Stimulated activated CD8-positive, alpha-beta memory T cell treated with anti-CD3 and anti-CD28 coated beads, Interleukin-7, amount 100 ng/mL, for 4 hours (primary cell): Measurements from ENCODE around the gene AMOT.
"Not testable (repeated sequence)": the region's sequence is repeated elsewhere in the genome, so short reads cannot be mapped to it uniquely, and the experiment has no call there.

Source experiments
- DNase-seq, 2 donors: peaks; one replicate each; pipeline ENCODE4 v3.0.0-alpha.2; 2020; ENCODE audit warnings: low read depth in 2 of 2

AMOT gene, protein sequence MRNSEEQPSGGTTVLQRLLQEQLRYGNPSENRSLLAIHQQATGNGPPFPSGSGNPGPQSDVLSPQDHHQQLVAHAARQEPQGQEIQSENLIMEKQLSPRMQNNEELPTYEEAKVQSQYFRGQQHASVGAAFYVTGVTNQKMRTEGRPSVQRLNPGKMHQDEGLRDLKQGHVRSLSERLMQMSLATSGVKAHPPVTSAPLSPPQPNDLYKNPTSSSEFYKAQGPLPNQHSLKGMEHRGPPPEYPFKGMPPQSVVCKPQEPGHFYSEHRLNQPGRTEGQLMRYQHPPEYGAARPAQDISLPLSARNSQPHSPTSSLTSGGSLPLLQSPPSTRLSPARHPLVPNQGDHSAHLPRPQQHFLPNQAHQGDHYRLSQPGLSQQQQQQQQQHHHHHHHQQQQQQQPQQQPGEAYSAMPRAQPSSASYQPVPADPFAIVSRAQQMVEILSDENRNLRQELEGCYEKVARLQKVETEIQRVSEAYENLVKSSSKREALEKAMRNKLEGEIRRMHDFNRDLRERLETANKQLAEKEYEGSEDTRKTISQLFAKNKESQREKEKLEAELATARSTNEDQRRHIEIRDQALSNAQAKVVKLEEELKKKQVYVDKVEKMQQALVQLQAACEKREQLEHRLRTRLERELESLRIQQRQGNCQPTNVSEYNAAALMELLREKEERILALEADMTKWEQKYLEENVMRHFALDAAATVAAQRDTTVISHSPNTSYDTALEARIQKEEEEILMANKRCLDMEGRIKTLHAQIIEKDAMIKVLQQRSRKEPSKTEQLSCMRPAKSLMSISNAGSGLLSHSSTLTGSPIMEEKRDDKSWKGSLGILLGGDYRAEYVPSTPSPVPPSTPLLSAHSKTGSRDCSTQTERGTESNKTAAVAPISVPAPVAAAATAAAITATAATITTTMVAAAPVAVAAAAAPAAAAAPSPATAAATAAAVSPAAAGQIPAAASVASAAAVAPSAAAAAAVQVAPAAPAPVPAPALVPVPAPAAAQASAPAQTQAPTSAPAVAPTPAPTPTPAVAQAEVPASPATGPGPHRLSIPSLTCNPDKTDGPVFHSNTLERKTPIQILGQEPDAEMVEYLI

DNA sequence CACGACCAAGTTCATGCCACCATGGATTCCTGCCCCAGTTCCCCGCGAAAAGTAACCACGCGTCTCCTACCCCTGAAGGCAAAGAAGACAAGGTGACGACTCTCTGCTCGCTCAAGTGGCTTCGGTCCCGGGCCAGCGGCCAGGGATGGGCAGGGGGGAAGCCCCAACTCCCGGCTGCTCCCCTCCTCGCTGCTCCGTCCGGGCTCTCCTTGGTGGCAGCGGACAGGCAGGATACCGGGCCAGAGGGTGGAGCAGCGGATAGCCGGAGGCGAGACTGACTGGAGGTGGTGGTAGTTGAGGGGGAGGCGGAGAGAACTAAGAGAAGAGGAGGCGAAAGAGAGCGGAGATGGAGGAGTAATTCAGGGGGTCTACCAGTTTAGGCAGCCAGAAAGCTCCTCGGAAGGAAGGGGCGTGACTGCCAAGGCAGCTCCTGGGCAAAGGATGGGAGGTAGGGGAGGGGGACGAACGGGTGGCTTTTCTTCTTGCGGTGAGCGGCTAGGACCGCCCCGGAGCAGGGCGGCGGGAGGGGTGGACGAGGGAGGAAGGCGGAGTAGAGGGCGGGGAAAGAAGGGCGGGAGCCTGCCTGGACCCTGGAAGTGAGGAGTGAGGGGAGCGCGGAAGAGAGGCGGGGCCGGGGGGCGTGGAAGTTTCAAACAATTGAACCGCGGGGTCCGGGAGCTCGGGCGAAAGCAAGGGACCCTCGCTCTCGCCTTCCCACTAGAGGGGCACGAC is at the start of gene AMOT:
Gene AMOT, minus strand, starts transcription at position 450 of the 732 bp plus-strand sequence. CDS start 17,705 bp downstream, outside the sequence.
- peak; percentile 17 to 54 for DNase-seq

DNA sequence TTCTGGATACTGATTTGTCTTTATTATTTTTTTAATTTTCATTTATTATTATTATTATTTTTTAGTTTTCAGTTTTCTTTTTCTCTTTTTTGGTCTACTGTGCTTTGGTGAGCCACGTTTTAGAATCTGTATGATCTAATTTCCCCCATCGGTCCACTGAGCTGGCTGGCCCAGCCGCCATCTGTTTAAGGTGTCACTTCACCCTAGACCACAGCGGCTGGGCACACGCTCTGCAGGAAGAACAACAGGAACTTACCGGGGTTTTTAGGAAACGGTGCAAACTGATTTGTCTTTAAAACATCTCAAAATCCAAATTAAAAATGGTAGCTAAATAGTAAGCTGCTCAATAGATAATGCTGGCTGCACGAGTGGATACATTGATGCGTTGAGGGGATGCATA is 48.8 kb upstream of the AMOT start:
- DNase-seq: no peak

DNA sequence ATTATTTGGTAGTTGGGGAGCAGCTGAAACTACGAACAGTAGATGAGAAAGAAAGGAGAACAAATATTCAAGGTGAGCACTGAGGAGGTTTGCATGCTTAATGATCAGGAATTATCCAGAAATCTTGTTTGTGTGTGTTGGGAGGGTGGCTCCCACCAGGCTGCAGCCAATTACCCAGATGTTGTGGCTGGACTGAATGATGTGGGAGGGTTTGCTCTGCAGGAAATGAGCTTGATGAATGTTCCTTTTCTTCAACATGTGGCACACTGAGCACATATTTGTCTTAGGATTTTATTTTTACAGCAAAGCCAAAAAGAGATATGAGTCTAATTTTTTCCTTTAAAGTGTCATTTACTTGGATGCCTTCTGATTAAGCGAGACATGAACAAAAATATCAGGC is 48.3 kb upstream of the AMOT start:
- no peak for DNase-seq

DNA sequence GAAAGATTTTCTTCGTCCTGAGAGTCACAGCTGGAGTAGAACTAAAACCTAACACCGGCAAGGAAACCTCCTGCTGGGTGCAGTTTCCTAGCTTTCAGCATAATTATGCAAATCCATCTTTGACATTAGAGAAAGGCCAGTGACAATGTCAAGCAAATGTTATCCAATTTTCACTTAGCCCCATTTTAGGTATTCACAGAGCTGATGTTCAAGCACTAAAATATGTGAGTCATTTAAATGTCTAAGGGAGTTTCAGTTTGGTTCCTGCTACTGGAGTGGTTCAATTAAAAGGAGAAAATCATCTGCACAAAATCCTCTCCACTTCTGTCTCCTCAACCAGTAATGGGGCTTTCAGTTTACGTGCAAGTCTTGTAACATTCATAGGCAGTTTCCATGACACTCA is 37.1 kb upstream of the AMOT start:
- no peak for DNase-seq

DNA sequence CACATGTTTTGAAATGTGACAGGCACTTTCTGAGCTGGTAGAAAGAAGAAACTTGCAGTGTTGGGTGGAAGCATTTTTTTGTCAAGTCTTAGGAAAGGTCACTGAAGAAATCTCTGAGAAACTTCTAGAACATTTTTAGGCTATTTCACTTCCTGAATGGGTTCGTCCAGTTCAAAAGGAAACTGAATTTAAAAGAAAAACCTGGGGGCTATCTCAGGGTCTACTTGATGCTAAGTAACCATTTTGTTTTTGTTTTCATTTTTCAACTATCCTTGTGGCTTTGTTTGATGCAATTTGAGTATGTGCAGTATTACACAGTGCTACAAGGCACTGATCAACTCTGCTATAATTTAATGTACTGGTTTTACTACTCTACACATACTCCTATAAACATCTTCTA is 34.0 kb upstream of the AMOT start:
- no peak for DNase-seq

DNA sequence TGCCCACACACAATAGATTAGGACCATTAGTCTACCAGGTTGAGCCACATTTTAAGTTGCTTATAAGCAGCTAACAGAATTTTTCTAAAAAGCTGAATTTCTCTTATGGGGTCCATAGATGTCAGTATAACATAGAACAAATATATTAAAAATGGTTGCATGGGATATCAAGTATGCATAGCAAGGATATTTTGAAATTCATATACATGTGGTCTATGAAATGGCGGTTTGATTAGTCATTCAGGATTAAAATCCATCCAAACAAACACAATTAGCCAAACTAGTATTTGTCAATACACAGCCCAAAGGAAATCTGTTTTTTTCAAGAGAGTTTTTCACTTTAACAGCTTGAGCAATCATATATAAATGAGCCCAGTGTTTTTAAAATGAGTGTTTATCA is 33.5 kb upstream of the AMOT start:
- no peak for DNase-seq

DNA sequence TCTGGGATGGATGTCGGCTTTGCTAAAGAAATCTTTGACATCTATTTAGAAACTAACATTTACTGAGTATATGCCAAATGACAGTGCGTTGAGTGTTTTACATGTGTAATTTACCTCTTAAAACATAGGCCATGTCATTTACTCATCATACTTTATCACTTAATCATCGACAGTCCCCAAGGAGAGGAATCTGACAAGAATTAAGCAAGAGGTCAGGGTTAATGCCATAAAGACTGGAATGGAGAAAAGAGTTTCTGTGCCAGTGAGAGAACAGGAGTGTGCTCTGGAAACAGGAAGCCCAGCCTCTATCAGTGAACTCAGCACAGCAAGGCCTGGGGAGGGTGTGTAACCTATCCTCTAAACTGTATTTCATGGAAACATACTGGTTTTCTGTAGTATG is 28.0 kb upstream of the AMOT start:
- DNase-seq: no peak

DNA sequence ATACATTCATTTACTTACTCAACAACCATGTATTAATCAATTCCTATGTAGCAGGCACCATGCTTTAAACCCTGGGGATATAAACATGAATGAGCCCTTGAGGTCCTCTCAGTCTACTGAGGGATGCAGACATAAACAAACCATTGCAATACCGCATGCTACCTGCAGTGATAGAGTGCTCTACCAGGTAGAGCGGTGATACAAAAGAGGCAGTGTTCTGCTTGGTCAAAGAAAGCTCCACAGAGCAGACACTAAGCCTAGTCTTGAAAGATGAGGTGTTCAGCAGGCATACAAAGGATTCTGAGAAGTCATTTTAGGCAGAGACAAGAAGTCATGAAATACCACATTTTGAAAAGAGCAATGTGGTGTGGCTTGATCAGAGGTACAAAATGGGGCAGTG is 26.9 kb upstream of the AMOT start:
- DNase-seq: no peak

DNA sequence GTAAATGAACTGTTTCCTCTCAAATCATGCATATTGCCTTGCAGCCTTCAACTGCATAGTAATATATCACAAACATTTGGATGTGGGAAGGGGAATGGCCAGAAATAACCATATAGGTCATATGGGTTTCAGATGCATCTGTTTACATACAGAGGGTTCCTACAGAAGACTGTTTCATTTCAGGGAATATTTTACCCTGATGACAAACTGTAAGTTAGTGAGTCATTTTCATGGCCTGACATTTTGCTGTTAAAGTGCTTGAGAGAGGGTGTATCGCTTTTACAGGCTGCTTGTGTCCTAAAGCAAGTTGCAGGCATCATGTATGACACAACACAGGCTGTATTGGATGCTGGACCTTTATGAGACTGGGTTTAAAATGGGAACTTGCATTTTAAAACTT is 25.5 kb upstream of the AMOT start:
- DNase-seq: no peak

DNA sequence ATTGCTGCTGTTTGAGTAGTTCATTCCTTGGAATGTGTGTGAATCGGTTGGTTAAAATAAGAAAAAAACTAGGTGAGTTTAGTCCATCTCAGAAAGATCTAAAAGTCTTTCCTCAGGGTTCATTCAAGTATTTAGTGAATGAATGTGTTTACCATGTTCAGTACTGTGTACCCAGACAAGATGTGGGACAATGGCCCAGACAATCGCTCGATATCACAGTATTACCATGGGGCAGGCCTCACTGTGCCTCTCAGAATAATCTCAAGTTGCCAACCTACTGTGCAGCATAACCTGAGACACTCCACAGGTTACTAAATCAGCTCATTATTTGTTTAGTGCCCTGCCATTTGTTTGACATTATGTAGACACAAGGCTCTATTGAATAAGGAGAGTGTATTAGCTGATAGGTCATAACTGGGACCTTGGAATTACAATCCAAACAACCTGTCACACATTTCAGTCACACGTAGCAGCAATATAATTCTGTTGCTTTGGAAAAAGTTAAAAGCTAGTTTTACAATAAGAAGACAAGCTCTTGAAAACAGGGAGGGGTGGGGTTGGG is 24.9 kb upstream of the AMOT start:
- DNase-seq: no peak

DNA sequence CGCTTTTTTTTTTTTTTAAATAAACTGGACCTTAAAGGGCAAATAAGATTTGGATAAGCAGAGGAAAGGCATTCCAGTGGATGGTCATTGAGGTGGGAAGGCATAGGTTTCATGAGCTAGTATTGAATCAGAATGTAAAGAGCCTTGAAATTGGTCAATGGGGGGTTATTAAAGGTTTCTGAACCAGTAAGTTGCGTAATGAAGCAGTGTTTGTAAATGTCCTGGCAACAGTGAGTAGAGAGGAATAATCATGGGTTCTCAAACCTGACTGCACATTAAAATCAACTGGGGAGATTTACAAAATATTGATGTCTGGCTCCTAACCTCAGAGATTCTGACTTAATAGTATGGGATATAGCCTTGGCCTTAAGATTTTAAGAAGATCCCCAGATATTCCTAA is 23.2 kb upstream of the AMOT start:
- no peak for DNase-seq

DNA sequence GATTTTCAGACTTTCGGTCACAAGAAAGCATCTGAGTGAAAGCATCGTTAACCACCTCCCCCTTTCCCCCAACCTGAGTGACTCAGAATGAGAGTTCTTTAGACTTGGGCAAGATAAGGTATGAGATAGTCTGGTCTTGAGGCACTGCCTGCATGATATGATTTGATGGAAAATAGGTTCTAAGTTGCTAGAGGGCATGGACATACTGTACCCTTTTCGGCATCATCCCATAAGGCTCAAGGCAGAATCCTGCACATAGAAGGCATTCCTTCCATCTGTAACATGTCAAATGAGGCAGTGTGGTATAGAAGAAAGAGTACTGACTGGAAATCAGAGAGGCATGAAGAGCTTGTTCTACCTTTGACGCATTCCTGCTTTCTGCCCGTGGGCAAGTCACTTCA is 16.8 kb upstream of the AMOT start:
- DNase-seq: no peak

DNA sequence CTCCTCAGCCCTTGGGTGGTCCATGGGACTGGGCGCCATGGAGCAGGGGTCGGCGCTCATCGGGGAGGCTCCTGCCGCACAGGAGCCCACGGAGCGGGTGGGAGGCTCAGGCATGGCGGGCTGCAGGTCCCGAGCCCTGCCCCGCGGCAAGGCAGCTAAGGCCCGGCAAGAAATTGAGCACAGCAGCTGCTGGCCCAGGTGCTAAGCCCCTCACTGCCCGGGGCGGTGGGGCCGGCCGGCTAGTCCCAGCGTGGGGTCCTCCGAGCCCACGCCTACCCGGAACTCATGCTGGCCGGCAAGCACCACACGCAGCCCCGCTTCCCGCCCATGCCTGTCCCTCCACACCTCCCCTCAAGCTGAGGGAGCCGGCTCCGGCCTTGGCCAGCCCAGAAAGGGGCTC is 14.3 kb upstream of the AMOT start:
- not testable (repeated sequence) for DNase-seq

DNA sequence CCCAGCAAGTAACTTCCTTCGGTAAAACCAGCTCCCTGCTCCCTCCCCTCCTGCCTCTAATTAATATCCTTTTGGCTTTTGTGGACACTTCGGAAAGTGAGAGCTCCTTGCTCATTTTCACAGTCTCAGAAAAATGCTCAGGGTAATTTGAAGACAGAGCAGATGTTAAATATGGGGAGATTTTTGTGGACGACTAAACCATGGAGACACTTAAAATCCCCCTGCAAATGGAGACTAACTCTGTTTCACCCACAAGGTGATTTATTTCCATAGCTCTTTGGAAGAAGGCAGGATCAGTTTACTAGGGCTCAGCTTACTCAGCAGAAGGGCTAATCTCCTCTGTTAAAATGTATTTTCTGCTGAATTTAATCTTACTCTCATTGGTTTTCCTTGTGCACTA is 12.2 kb upstream of the AMOT start:
- no peak for DNase-seq

DNA sequence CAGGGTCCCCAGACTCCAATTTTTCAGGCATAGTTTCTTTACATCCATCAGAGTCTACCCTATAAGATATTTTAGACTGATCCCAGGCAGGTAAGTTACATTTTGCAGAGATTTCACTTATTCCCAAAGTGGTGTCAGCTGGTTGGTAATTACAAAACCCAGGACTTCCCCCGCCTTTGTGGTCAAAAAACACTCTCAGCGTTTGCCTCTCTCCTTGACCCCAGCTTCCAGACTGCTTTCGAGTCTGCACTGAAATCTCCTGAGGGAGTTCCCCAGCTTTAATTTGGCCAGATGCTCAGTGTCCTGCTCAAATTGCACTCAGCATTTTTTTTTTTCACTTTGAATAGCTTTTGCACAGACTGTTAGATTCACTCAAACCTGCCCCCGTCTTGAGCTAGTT is 11.2 kb upstream of the AMOT start:
- no peak for DNase-seq

DNA sequence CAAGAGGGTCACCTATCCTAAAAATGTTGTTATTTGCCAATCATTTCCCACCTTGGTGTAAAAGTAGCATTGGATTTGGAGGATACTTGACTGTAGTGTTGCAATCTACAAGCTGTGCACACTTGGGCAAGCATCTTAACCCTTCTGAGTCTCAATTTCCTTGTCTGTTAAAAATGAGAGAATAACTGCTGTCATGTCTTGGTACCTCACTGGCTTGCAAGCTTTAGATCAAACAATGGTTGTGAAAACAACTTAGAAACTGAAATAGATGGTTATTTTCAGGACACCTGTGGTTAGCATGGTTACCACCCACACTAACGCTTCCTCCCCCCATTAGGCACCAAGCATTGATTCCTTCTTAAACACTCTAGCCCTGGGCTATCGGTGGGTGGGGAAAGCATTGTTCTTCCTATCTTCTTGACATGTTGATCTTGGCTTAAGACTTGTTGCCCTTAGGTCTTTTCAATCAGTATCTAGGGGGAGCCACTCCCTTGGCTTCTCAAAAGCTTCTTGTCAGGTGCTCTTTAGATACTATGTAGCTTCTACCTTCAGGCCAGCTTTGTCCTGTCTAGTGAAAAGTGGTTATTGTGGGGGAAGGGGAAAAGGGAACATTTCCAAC is 10.6 kb upstream of the AMOT start:
- DNase-seq: no peak

DNA sequence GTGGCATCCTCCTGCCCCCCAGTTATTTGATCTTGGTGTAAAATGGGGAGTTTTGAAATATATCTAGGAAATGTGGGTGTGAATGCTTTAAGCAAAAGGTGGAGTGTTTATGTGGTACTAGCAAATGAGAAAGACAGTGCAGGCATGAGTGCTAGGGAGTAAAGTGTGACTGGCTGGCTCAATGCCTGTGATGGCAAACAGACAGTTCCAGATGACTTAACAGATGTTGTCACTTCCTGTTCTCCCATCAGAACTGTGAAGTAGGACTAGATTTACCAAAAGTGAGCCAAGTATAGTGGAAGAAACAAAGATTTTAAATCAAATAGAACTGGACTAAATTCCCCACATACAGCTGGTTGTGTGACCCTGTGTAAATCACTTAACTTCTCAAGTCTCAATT is 8.4 kb upstream of the AMOT start:
- no peak for DNase-seq

DNA sequence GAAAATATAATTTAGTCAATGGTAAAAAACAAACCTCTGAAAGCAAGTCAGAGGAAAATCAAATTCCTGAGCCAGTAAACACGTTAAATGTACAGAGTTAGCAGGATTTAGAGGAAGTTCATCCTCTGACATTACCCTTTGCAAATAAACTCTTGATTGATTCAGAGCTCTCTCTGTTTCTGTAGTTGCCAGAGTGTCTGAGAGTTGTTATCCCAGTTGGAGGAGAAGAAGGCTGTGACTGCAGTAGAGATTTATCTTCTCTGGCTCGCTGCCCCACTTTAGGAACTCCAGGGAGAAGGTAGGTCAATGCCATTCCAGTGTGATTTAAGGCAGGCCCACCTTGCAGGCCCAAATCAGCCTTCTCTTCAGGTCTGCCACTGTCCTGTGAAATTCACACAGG is 6.2 kb upstream of the AMOT start:
- no peak for DNase-seq

DNA sequence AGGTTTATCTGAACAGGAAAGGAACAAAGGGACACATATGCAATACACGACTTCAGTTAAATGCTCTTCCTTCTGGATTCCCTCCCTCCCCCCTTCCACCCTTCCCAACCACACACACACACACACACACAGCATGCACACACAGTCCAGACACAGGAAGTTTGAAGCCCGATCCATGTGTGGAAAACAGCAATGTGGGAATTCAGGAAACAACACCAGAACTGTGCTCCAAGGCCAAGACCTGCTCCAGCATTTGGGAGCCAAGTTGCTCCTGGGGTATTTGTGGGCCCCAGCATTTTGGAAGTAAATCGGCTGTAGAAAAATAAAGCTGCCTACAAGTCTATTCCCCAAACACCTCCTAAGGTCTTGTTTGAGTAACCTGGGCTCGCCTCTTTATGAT is 5.6 kb upstream of the AMOT start:
- DNase-seq: no peak

DNA sequence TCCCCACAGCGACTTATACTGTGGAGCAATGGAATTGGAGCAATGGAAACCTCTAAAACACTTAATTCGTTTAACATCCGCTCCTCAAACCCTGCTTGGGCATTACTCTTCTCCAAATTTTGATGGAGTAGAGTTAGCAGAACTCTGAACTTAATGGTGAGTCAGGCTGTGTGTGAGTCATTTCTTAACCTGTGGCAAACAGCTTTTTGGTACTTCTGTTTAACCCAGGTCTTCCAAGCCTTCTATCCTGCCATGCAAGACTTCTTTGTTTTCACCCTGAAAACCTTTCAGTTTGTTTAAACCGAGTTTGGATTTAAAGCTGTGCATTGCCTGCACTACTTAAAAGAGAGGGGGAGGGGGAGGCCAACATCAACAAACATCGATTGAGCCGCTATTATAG is 3.6 kb upstream of the AMOT start:
- no peak for DNase-seq

DNA sequence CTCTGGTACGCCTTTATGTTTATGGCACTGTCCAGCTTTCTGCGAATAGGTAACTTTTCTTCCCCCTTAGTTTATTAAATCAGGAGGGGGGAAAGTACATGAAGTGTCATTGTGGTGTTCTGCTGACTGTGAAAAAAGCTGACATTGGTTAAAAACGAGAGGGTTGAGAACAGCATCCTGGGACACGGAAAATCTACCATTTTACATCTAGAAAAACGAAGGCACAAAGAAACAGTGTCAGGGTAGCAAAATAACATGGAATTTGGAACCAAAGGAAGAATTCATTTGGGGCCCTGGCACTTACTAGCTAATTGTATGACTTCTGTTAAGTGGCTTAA is 1.2 kb upstream of the AMOT start:
- DNase-seq: no peak
